Neural cell (in vitro differentiated cells): ENCODE results near the gene PHACTR1. TPM values are rescaled to one million over a fixed set of nuclear protein-coding genes. Genes with fewer than 3 reads are reported as not detected.

Source experiments
- H2AFZ ChIP-seq: fragments of 200-600, 300-800 bp; sonication (generic), shearing (Covaris generic); 2 replicates; pipeline ENCODE4 v1.6.0; 2014; ENCODE audit warnings: low read depth, mild to moderate bottlenecking, antibody characterized with exemption, low read length, moderate library complexity
- H3F3A ChIP-seq: fragments of 200-600 bp; shearing (Covaris generic); 2 replicates; pipeline ENCODE4 v1.6.1; 2016; ENCODE audit warnings: mild to moderate bottlenecking, moderate library complexity, mixed read lengths, antibody characterized with exemption, low read length; ENCODE audit not compliant: insufficient read depth, poor library complexity, severe bottlenecking
- H3K27ac ChIP-seq: fragments of 200-600, 300-800 bp; sonication (generic), shearing (Covaris generic); 2 replicates; pipeline ENCODE4 v1.5.1; 2014; ENCODE audit warnings: mild to moderate bottlenecking, low read length, moderate library complexity
- H3K27me3 ChIP-seq: fragments of 300-800, 200-600 bp; sonication (generic), shearing (Covaris generic); 2 replicates; pipeline ENCODE4 v1.6.0; 2014; ENCODE audit warnings: mild to moderate bottlenecking, low read depth, low read length, moderate library complexity; ENCODE audit not compliant: insufficient read depth
- H3K36me3 ChIP-seq: fragments of 300-800, 200-600 bp; sonication (generic), shearing (Covaris generic); 2 replicates; pipeline ENCODE4 v1.5.1; 2014; ENCODE audit warnings: mild to moderate bottlenecking, antibody characterized with exemption, low read length, moderate library complexity; ENCODE audit not compliant: insufficient read depth
- H3K4me2 ChIP-seq: fragments of 300-800, 200-600 bp; sonication (generic), shearing (Covaris generic); 2 replicates; pipeline ENCODE4 v1.6.0; 2014; ENCODE audit warnings: mild to moderate bottlenecking, low read length
- H3K4me3 ChIP-seq: fragments of 300-800, 200-600 bp; sonication (generic), shearing (Covaris generic); 2 replicates; pipeline ENCODE4 v1.5.1; 2014; ENCODE audit warnings: mild to moderate bottlenecking, low read length, moderate library complexity
- H3K79me2 ChIP-seq: fragments of 200-600 bp; shearing (Covaris generic); replicated peaks from 2 replicates; pipeline ENCODE4 v1.6.0; 2014; ENCODE audit warnings: mild to moderate bottlenecking, low read length, moderate library complexity; ENCODE audit not compliant: insufficient read depth
- H3K9ac ChIP-seq: fragments of 300-800, 200-600 bp; sonication (generic), shearing (Covaris generic); 2 replicates; pipeline ENCODE4 v1.6.1; 2016; ENCODE audit warnings: mild to moderate bottlenecking, low read length, mixed read lengths
- H3K9me2 ChIP-seq: fragments of 200-600 bp; shearing (Covaris generic); 2 replicates; pipeline ENCODE4 v1.6.1; 2016; ENCODE audit warnings: mild to moderate bottlenecking, low read length, mixed read lengths; ENCODE audit not compliant: insufficient read depth
- H3K9me3 ChIP-seq: fragments of 200-600, 300-800 bp; sonication (generic), shearing (Covaris generic); 2 replicates; pipeline ENCODE4 v1.6.1; 2016; ENCODE audit warnings: mild to moderate bottlenecking, mixed run types, low read length, moderate library complexity, mixed read lengths
- H4K20me1 ChIP-seq: fragments of 200-600 bp; shearing (Covaris generic); 2 replicates; pipeline ENCODE4 v1.6.1; 2016; ENCODE audit warnings: mild to moderate bottlenecking, mixed run types; ENCODE audit not compliant: insufficient read depth
- EP300 ChIP-seq: fragments of 450-650 bp; conservative IDR thresholded peaks from 2 replicates; pipeline ENCODE4 v1.6.1; 2014; ENCODE audit warnings: antibody characterized with exemption, mild to moderate bottlenecking, moderate library complexity; ENCODE audit not compliant: poor library complexity, severe bottlenecking
- EZH2 ChIP-seq: fragments of 200-600, 300-800 bp; shearing (Covaris generic), sonication (generic); IDR thresholded peaks from 2 replicates; pipeline ENCODE4 v1.6.1; 2014; ENCODE audit warnings: antibody characterized with exemption, low read length, borderline replicate concordance, mild to moderate bottlenecking; ENCODE audit not compliant: insufficient read depth, poor library complexity, severe bottlenecking
- MXI1 ChIP-seq: fragments of 450-650 bp; conservative IDR thresholded peaks from 2 replicates; pipeline ENCODE4 v1.6.1; 2014; ENCODE audit warnings: antibody characterized with exemption, mild to moderate bottlenecking; ENCODE audit not compliant: poor library complexity, severe bottlenecking
- POLR2AphosphoS5 ChIP-seq: IDR thresholded peaks from 2 replicates; pipeline ENCODE4 v1.6.1; 2012
- RAD21 ChIP-seq: fragments of 450-650 bp; conservative IDR thresholded peaks from 2 replicates; pipeline ENCODE4 v1.6.1; 2014; ENCODE audit warnings: antibody characterized with exemption, mild to moderate bottlenecking, moderate library complexity
- SMC3 ChIP-seq: fragments of 450-650 bp; conservative IDR thresholded peaks from 2 replicates; pipeline ENCODE4 v1.6.1; 2014; ENCODE audit warnings: antibody characterized with exemption, mild to moderate bottlenecking, moderate library complexity; ENCODE audit not compliant: poor library complexity
- TAF1 ChIP-seq: IDR thresholded peaks from 2 replicates; pipeline ENCODE4 v1.6.1; 2012; ENCODE audit warnings: low read depth
- polyA plus RNA-seq: library from polyadenylated mRNA; depleted of rRNA; stranded (reverse); fragments of >200 nt; gene quantifications from 2 replicates; pipeline ENCODE4 v1.2.3, GENCODE V29; 2014
- TF ChIP-seq, protein P1 (sequence below): fragments of 450-650 bp; IDR thresholded peaks from 2 replicates; pipeline ENCODE4 v1.5.1; 2014; ENCODE audit warnings: antibody characterized with exemption, mild to moderate bottlenecking, moderate library complexity; ENCODE audit not compliant: poor library complexity, severe bottlenecking
- TF ChIP-seq, protein P2 (sequence below): IDR thresholded peaks from 2 replicates; pipeline ENCODE4 v1.6.1; 2012; ENCODE audit warnings: borderline replicate concordance

Gene PHACTR1
- polyA plus RNA-seq, 1 donor from 2014 or later = 7.8 TPM

DNA sequence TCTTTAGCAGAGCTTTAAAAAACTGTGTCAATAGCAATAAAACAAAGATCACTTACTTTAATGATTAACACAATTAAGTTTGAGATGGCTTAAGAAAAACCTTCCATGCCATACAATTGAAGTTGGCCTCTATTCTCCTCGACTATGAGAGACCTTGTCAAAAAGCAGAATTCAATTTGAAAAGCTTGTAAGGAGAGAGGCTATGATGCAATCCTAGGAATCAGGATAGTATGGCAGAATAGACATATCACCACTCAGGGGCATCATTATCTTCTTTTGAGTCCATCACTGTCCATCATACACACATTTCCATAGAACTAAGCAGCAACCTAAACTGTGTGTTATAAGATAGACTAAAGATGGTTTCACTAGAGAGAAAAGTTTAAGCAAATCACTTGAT is 594.6 kb downstream of the PHACTR1 start:
- no peak overlapping the region for H3K9ac ChIP-seq
- H3K9me3 ChIP-seq = no peaks in the 10 kb centered on the region
- no peaks in the 10 kb centered on the region for H3K79me2 ChIP-seq
- H4K20me1 ChIP-seq = no peaks in the 10 kb centered on the region
- TF ChIP-seq MXI1 (no peak), SMC3 (no peak), RAD21 (no peak), EZH2 (no peak), POLR2AphosphoS5 (no peak), TAF1 (no peak), EP300 (no peak)
- TF ChIP-seq, protein P1, sequence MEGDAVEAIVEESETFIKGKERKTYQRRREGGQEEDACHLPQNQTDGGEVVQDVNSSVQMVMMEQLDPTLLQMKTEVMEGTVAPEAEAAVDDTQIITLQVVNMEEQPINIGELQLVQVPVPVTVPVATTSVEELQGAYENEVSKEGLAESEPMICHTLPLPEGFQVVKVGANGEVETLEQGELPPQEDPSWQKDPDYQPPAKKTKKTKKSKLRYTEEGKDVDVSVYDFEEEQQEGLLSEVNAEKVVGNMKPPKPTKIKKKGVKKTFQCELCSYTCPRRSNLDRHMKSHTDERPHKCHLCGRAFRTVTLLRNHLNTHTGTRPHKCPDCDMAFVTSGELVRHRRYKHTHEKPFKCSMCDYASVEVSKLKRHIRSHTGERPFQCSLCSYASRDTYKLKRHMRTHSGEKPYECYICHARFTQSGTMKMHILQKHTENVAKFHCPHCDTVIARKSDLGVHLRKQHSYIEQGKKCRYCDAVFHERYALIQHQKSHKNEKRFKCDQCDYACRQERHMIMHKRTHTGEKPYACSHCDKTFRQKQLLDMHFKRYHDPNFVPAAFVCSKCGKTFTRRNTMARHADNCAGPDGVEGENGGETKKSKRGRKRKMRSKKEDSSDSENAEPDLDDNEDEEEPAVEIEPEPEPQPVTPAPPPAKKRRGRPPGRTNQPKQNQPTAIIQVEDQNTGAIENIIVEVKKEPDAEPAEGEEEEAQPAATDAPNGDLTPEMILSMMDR = no peak
- TF ChIP-seq, protein P2, sequence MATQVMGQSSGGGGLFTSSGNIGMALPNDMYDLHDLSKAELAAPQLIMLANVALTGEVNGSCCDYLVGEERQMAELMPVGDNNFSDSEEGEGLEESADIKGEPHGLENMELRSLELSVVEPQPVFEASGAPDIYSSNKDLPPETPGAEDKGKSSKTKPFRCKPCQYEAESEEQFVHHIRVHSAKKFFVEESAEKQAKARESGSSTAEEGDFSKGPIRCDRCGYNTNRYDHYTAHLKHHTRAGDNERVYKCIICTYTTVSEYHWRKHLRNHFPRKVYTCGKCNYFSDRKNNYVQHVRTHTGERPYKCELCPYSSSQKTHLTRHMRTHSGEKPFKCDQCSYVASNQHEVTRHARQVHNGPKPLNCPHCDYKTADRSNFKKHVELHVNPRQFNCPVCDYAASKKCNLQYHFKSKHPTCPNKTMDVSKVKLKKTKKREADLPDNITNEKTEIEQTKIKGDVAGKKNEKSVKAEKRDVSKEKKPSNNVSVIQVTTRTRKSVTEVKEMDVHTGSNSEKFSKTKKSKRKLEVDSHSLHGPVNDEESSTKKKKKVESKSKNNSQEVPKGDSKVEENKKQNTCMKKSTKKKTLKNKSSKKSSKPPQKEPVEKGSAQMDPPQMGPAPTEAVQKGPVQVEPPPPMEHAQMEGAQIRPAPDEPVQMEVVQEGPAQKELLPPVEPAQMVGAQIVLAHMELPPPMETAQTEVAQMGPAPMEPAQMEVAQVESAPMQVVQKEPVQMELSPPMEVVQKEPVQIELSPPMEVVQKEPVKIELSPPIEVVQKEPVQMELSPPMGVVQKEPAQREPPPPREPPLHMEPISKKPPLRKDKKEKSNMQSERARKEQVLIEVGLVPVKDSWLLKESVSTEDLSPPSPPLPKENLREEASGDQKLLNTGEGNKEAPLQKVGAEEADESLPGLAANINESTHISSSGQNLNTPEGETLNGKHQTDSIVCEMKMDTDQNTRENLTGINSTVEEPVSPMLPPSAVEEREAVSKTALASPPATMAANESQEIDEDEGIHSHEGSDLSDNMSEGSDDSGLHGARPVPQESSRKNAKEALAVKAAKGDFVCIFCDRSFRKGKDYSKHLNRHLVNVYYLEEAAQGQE = no peak
- H3K36me3 ChIP-seq = peaks cover 4% of the 10 kb centered on the region
- no peaks in the 10 kb centered on the region for H3K27me3 ChIP-seq
- H3K4me2 ChIP-seq = no peak overlapping the region
- H3K9me2 ChIP-seq = no peaks in the 10 kb centered on the region
- H2AFZ ChIP-seq = no peak overlapping the region
- H3F3A ChIP-seq = no peaks in the 10 kb centered on the region
- no peak overlapping the region for H3K4me3 ChIP-seq
- no peak overlapping the region for H3K27ac ChIP-seq

DNA sequence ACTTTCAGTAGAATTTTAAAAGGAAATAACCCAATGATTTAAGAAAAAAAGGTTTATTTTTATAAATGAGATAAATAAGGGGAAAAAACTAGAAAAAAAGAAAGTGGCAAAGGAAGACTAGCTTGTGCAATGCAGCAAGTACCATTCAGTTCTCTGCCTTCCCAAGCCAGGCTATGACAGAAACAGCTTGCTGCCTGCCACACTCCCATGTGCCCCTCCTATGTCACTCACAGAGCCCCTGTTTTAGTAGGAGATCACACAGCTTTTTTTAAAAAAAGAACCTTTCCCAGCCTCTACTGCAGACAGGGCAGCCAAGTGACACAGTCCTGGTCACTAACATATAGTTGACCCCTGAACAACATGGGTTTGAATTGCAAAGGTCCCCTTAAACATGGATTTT is 598.2 kb downstream of the PHACTR1 start:
- Histone ChIP-seq H3K4me2 (no peak overlapping the region), H3K9me3 (no peaks in the 10 kb centered on the region), H3K36me3 (peaks cover 12% of the 10 kb centered on the region), H3K9me2 (no peaks in the 10 kb centered on the region), H3K79me2 (no peaks in the 10 kb centered on the region), H2AFZ (no peak overlapping the region), H4K20me1 (no peaks in the 10 kb centered on the region), H3K9ac (no peak overlapping the region), H3F3A (no peaks in the 10 kb centered on the region), H3K27me3 (no peaks in the 10 kb centered on the region), H3K27ac (no peak overlapping the region), H3K4me3 (no peak overlapping the region)
- TF ChIP-seq EP300 = no peak
- TF ChIP-seq SMC3 = no peak
- TF ChIP-seq, protein P2 = no peak
- no peak for TF ChIP-seq RAD21
- TF ChIP-seq, protein P1 = no peak
- TF ChIP-seq EZH2 = no peak
- no peak for TF ChIP-seq POLR2AphosphoS5
- no peak for TF ChIP-seq TAF1
- TF ChIP-seq MXI1 = no peak
